Natural killer cell treated with Interleukin-12 subunit alpha and Interleukin-12 subunit beta and Interleukin-15 and Interleukin-18, amount 100 ng/mL, for 72 hours (primary cell): ENCODE results near the gene RAB24. TPM values are rescaled to one million over a fixed set of nuclear protein-coding genes. Genes with fewer than 3 reads are reported as not detected.

Experiments
- ATAC-seq, 2 donors: fragments of 150-1000 bp; cut with Tn5 transposase in 1 of 2; sonication (Bioruptor Pico), chemical (Tn5 transposase) in 1 of 2; 2 replicates each; pipeline ENCODE4 v1.10.0; 2021
- DNase-seq: peaks from one replicate; pipeline ENCODE4 v3.0.0; 2022; ENCODE audit warnings: low spot score
- H3K27ac Mint-ChIP-seq, 2 donors: 1 replicate in 1 of 2; 2 replicates in 1 of 2; pipeline ENCODE4 v1.8.0; 2022; ENCODE audit warnings: mixed read lengths in 2 of 2, mild to moderate bottlenecking in 1 of 2, moderate library complexity in 1 of 2
- H3K27me3 Mint-ChIP-seq, 2 donors: 1 replicate in 1 of 2; 2 replicates in 1 of 2; pipeline ENCODE4 v1.8.0; 2022; ENCODE audit warnings: mixed read lengths in 2 of 2
- H3K36me3 Mint-ChIP-seq: one replicate; pipeline ENCODE4 v1.8.0; 2022; ENCODE audit warnings: mixed read lengths
- H3K4me1 Mint-ChIP-seq, 2 donors: 1 replicate in 1 of 2; 2 replicates in 1 of 2; pipeline ENCODE4 v1.8.0; 2022; ENCODE audit warnings: low read depth in 2 of 2, mixed read lengths in 2 of 2, mild to moderate bottlenecking in 1 of 2
- H3K4me3 Mint-ChIP-seq: one replicate; pipeline ENCODE4 v1.8.0; 2022; ENCODE audit warnings: mixed read lengths
- H3K9me3 Mint-ChIP-seq: 2 replicates; pipeline ENCODE4 v1.8.0; 2022; ENCODE audit warnings: mixed read lengths
- total RNA-seq, 2 donors: library from RNA; stranded (reverse); gene quantifications; one replicate each; pipeline ENCODE4 v1.2.3, GENCODE V29; 2022

The RAB24 gene
- total RNA-seq, 2 donors from 2014 or later: 44.2 to 49.8 TPM

GRCh38 chr5:177328545-177329231, 25.2 kb upstream of the RAB24 start:
- H3K4me3 Mint-ChIP-seq: peak overlapping the region; percentile 71
- H3K4me1 Mint-ChIP-seq: peaks cover 37 to 54% of the 10 kb centered on the region in 2 donors
- H3K9me3 Mint-ChIP-seq: no peaks in the 10 kb centered on the region
- DNase-seq: no peak
- no peak for ATAC-seq
- peak overlapping the region in 1 of 2 donors; percentile 66 for H3K27ac Mint-ChIP-seq
- H3K36me3 Mint-ChIP-seq: peaks cover 10% of the 10 kb centered on the region
- H3K27me3 Mint-ChIP-seq: no peaks in the 10 kb centered on the region

DNA sequence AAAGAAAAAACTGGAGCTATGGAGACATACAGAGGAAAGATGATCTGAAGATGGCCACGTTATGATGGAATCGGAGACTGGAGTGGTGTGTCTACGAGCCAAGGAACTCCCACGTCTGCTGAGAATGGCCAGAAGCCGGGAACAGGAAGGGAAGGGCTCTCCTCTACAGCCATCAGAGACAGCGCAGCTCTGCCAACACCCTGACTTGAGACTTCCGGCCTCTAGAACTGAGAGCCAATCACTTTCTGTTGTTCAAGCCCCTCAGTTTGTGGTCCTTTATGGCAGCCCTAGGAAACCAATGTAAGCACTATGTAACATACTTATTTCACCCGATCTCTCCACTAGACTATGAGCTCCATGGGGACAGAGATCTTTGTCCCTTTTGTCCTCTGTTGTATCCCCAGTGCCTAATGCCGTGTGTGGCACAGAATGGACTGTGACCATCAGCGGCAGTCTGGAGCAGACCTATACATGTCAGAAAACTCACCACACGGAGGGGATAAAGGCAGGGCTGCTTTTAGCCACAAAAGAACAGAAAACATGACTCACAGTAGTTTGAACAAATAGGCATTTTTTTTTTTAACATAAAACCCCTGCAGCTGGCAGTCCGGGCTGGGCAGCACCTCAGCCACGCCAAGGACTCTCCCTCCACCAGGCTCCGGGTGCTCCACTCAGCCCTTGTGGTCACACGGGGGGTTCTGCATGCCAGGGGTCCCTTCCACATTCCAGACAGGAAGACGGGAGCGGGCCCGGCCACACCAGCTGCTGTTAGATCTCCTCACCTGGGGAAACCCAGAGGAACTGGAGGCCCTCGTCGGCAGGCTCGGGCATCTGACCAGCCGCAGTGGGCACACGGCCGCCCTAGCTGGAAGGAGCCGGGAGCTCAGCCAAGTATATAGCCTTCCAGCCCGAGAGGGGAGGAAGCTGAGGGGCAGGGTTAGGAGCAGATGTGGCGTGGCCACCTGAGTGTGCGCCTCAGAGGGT, 24.3 kb upstream of the RAB24 start:
- no peaks in the 10 kb centered on the region for H3K27me3 Mint-ChIP-seq
- peaks cover 10% of the 10 kb centered on the region for H3K36me3 Mint-ChIP-seq
- DNase-seq (peak; percentile 70), ATAC-seq (peak; percentile 84 to 87)
- peaks cover 36 to 50% of the 10 kb centered on the region in 2 donors for H3K4me1 Mint-ChIP-seq
- no peaks in the 10 kb centered on the region for H3K9me3 Mint-ChIP-seq
- H3K4me3 Mint-ChIP-seq: peak overlapping the region; percentile 71
- peak overlapping the region; percentile 66 to 71 for H3K27ac Mint-ChIP-seq

GRCh38 chr5:177325868-177326381, 22.4 kb upstream of the RAB24 start:
- ATAC-seq (no peak), DNase-seq (no peak)
- H3K27ac Mint-ChIP-seq: peak overlapping the region; percentile 66 to 71
- peaks cover 30 to 40% of the 10 kb centered on the region in 2 donors for H3K4me1 Mint-ChIP-seq
- H3K27me3 Mint-ChIP-seq: no peaks in the 10 kb centered on the region
- no peaks in the 10 kb centered on the region for H3K9me3 Mint-ChIP-seq
- peaks cover 10% of the 10 kb centered on the region for H3K36me3 Mint-ChIP-seq
- H3K4me3 Mint-ChIP-seq: no peak overlapping the region

DNA sequence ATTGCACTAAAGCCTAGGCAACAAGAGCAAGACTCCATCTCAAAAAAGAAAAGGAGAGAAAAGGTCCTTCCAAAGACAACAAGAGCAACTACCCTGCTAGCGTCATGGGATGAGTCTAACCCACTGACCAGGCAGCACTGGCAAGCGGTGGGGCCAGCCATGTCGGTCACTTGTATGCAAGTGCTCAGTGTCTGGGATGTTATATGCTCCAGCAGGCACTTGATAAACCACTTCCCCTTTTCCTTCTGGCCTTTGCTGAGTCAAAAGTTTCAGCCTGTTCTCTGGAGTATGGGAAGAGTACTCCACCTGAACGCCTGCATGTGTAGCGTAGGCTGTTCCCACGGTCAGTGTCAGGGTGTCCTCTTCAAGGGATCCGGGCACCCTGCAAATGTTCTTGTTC, 17.4 kb upstream of the RAB24 start:
- Mint-ChIP-seq H3K27ac (no peak overlapping the region), H3K27me3 (no peaks in the 10 kb centered on the region), H3K36me3 (no peaks in the 10 kb centered on the region), H3K9me3 (no peaks in the 10 kb centered on the region), H3K4me3 (no peak overlapping the region), H3K4me1 (peaks cover 16 to 22% of the 10 kb centered on the region in 2 donors)
- no peak for ATAC-seq
- DNase-seq: no peak

- Mint-ChIP-seq H3K4me3 (no peak overlapping the region), H3K36me3 (no peaks in the 10 kb centered on the region), H3K4me1 (peaks cover 16 to 22% of the 10 kb centered on the region in 2 donors), H3K27ac (no peak overlapping the region), H3K9me3 (no peaks in the 10 kb centered on the region), H3K27me3 (no peaks in the 10 kb centered on the region)
- ATAC-seq (no peak), DNase-seq (no peak)
Observed at GRCh38 chr5:177319913-177320588, 16.5 kb upstream of the RAB24 start.

DNA sequence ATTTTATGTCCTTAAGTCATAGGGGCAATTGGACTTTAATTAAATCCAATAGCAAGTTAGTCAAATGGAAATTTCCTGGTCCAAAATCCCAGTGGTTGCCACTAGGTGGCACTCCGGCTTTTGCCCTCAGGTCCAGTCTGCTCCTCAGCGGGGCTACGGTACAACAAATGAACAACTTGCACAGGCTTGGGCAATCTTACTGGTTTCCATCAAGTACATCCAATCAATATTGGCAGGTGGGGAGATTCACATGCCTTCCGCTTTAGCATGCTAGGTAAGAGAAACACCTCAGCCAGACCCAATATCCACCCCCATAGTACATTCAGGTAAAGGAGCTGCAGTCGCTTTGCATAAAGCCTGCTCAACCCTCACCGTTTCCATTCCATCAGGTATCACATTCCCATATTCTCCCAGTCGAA, 14.4 kb upstream of the RAB24 start:
- Mint-ChIP-seq H3K36me3 (no peaks in the 10 kb centered on the region), H3K4me1 (peaks cover 10 to 14% of the 10 kb centered on the region in 2 donors), H3K9me3 (no peaks in the 10 kb centered on the region), H3K4me3 (no peak overlapping the region), H3K27ac (no peak overlapping the region), H3K27me3 (no peaks in the 10 kb centered on the region)
- peak; percentile 83 for DNase-seq
- ATAC-seq: peak; percentile 67 to 77

- Mint-ChIP-seq H3K9me3 (no peaks in the 10 kb centered on the region), H3K27ac (no peak overlapping the region)
- no peak for DNase-seq
Observed at GRCh38 chr5:177316005-177316404, 12.5 kb upstream of the RAB24 start.

GRCh38 chr5:177315411-177315810, 11.9 kb upstream of the RAB24 start:
- Mint-ChIP-seq H3K36me3 (no peaks in the 10 kb centered on the region), H3K4me3 (no peak overlapping the region), H3K27ac (no peak overlapping the region), H3K27me3 (no peaks in the 10 kb centered on the region), H3K9me3 (no peaks in the 10 kb centered on the region), H3K4me1 (peaks cover 21 to 22% of the 10 kb centered on the region in 2 donors)
- no peak for ATAC-seq
- no peak for DNase-seq

More at GRCh38 chr5:177316005-177316404, 12.5 kb upstream of the RAB24 start:
- Mint-ChIP-seq H3K4me1 (peaks cover 16 to 18% of the 10 kb centered on the region in 2 donors), H3K4me3 (no peak overlapping the region), H3K27me3 (no peaks in the 10 kb centered on the region), H3K36me3 (no peaks in the 10 kb centered on the region)
- no peak for ATAC-seq

DNA sequence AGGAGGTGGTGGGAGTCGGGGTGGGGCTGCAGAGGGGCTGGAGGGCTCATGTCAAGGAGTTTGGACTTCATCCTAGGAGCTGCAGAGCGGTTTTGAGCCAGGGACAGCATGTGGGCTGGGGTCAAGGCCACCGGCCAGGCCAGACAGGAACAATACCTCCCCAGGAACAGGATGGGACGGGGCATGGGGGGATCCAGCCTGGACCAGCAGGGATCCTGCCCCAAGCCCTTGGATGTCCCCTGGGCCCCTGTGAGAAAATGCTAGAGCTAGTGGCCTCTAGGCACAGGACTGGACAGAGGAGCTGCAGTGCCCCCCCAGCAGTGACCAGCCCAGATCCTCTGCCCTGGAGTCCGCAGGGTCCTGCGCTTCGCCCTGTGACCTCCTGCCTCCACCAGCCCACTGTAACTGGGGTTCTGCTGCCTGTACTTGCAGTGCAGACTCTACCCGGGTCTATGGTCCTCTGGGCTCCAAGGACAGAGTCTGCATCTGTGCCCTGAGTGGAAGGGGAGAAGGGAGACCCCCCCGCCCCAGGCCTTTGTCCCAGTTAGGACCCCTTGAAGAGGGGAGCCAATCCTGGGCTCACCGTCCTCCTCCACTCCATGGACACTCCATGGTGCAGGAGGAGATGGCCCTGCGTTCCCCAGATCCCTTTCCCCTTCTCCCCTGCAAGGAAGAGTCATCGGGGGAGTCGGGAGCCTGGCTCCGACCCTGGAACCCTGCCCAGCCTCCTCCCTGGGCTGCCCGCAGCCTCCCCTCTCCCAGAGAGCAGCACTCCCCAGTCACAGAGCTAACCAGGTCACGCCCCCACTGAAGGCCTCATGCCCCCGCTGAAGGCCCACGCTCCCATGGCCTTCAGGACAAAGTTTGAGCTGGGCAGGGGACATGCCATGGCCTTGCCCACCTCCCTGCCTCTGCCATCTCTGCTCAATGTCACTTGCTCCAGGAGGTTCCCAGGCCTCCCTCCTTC, 11.1 kb upstream of the RAB24 start:
- Mint-ChIP-seq H3K4me1 (peaks cover 26 to 27% of the 10 kb centered on the region in 2 donors), H3K4me3 (no peak overlapping the region), H3K9me3 (no peaks in the 10 kb centered on the region), H3K36me3 (no peaks in the 10 kb centered on the region), H3K27ac (no peak overlapping the region), H3K27me3 (no peaks in the 10 kb centered on the region)
- no peak for ATAC-seq
- DNase-seq: no peak

DNA sequence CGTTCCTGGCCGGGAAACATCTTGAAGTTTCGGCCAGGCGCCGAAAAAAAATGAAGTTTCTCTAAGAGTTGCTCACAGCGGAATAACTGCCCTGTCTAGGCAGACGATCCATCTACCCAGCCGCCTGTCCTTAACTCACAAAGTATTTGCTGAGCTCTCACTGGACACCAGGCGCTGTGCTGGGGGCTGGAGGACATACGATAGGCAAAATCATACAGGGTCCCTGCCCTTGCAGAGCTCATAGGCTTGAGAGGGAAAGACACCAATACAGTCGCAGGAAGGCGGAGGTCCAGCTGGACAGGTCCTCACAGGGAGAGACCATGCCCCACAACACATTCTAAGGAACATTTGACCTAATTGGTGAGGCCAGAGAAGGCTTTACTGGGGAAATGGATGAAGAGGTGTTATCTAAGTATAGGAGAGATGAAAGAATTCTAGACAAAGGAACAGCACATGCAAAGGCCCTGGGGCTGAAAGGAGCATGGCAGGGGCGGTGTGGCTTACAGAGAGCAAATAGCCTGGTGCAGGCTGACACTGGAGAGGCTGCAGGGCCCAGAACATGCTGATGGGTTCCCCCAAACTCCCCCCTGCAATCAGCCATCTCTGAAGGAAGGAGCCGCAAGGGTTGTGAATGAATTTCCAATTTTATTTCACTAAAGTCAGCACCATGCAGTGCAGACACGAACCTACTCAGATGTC, 10.2 kb upstream of the RAB24 start:
- no peak overlapping the region for H3K27ac Mint-ChIP-seq
- ATAC-seq (no peak), DNase-seq (no peak)
- no peaks in the 10 kb centered on the region for H3K9me3 Mint-ChIP-seq
- no peaks in the 10 kb centered on the region for H3K36me3 Mint-ChIP-seq
- H3K4me1 Mint-ChIP-seq: peaks cover 36% of the 10 kb centered on the region in 2 donors
- no peaks in the 10 kb centered on the region for H3K27me3 Mint-ChIP-seq
- no peak overlapping the region for H3K4me3 Mint-ChIP-seq

- DNase-seq (no peak), ATAC-seq (peak; percentile 3 to 41)
- Mint-ChIP-seq H3K27ac (peak overlapping the region; percentile 61 to 71), H3K36me3 (no peaks in the 10 kb centered on the region), H3K4me1 (peaks cover 28 to 30% of the 10 kb centered on the region in 2 donors), H3K9me3 (no peaks in the 10 kb centered on the region), H3K4me3 (peak overlapping the region; percentile 96), H3K27me3 (no peaks in the 10 kb centered on the region)
Observed at GRCh38 chr5:177312649-177313181, 9.2 kb upstream of the RAB24 start.
